ENCODE results near the gene UPP2.

The UPP2 gene

GRCh38 chr2:158127380-158127804 lies 25.7 kb downstream of the UPP2 start:
- TF ChIP-seq CTCF (IDR thresholded peaks at IDR 0.05; ENCODE audit: insufficient read depth, low read depth, low read length, missing control alignments): no peak
- no peak overlapping the region for H3K4me3 ChIP-seq (ENCODE audit: low read depth, low read length)
- no peak for DNase-seq (ENCODE audit: low read depth)

- no peak for DNase-seq (ENCODE audit: low read depth)
- H3K4me3 ChIP-seq (ENCODE audit: low read depth, low read length): no peak overlapping the region
- no peak for TF ChIP-seq CTCF (IDR thresholded peaks at IDR 0.05; ENCODE audit: insufficient read depth, low read depth, low read length, missing control alignments)
These were observed 26.7 kb downstream of the UPP2 start for GRCh38 chr2:158128168-158128973.

GRCh38 chr2:158129037-158129436 lies 27.4 kb downstream of the UPP2 start:
- TF ChIP-seq CTCF (IDR thresholded peaks at IDR 0.05; ENCODE audit: insufficient read depth, low read depth, low read length, missing control alignments): no peak
- no peak for DNase-seq (ENCODE audit: low read depth)
- H3K4me3 ChIP-seq (ENCODE audit: low read depth, low read length): no peak overlapping the region

GRCh38 chr2:158130832-158131473 lies 29.3 kb downstream of the UPP2 start:
- H3K4me3 ChIP-seq (ENCODE audit: low read depth, low read length): no peak overlapping the region
- DNase-seq (ENCODE audit: low read depth): no peak
- no peak for TF ChIP-seq CTCF (IDR thresholded peaks at IDR 0.05; ENCODE audit: insufficient read depth, low read depth, low read length, missing control alignments)

GRCh38 chr2:158131483-158131912 lies 29.8 kb downstream of the UPP2 start:
- no peak overlapping the region for H3K4me3 ChIP-seq (ENCODE audit: low read depth, low read length)
- no peak for DNase-seq (ENCODE audit: low read depth)
- no peak for TF ChIP-seq CTCF (IDR thresholded peaks at IDR 0.05; ENCODE audit: insufficient read depth, low read depth, low read length, missing control alignments)

GRCh38 chr2:158131919-158132566 lies 30.4 kb downstream of the UPP2 start:
- no peak for TF ChIP-seq CTCF (IDR thresholded peaks at IDR 0.05; ENCODE audit: insufficient read depth, low read depth, low read length, missing control alignments)
- H3K4me3 ChIP-seq (ENCODE audit: low read depth, low read length): no peak overlapping the region
- no peak for DNase-seq (ENCODE audit: low read depth)
